Upper lobe of left lung (tissue), 4 donors: ENCODE measurements around the gene TRAPPC11.

ENCODE experiments used
- CTCF ChIP-seq, 6 experiments: fragments of 450-650 bp in 4 of 6; fragments of 200-600 bp in 2 of 6; sonication (generic) in 2 of 6; IDR thresholded peaks; one replicate each; pipeline ENCODE4 v1.5.1; 2016 to 2019; ENCODE audit warnings: antibody characterized with exemption in 6 of 6
- EP300 ChIP-seq, 4 donors: sonication (generic); formaldehyde crosslinking; IDR thresholded peaks; one replicate each; pipeline ENCODE4 v1.5.1; 2017; ENCODE audit warnings: antibody characterized with exemption in 4 of 4, control low read depth in 2 of 4
- POLR2A ChIP-seq, 4 donors: fragments of 450-650 bp; IDR thresholded peaks; one replicate each; pipeline ENCODE4 v1.5.1; 2016 to 2017; ENCODE audit warnings: antibody characterized with exemption in 4 of 4, mild to moderate bottlenecking in 2 of 4

GRCh38 chr4:183635321-183635720 is 23.8 kb upstream of the TRAPPC11 start:
- no peak for TF ChIP-seq CTCF (IDR thresholded peaks at IDR 0.05)
- TF ChIP-seq EP300 (IDR thresholded peaks at IDR 0.05), result no peak
- no peak for TF ChIP-seq POLR2A (IDR thresholded peaks at IDR 0.05)
